ENCODE data around the gene AURKB. TPM values are rescaled to one million over a fixed set of nuclear protein-coding genes. Genes with fewer than 3 reads are reported as not detected.

AURKB gene
- total and polyA plus RNA-seq, 2 of the 13 experiments (the other 11 are each of a cell fraction or from before 2014, with no cell fraction given): 29.5 to 75.3 TPM

GRCh38 chr17:8176197-8176940, 34.0 kb downstream of the AURKB start, which contains the start of gene TMEM107 (continued):
- TF ChIP-seq DRAP1 (CRISPR knock-in tag; IDR thresholded peaks at IDR 0.05) (no peak), ZNF766 (CRISPR knock-in tag; IDR thresholded peaks at IDR 0.05; ENCODE audit: borderline replicate concordance) (peak; percentile 56; the same call in 1 of the 2 replicates), ZNF292 (CRISPR knock-in tag; IDR thresholded peaks at IDR 0.05; ENCODE audit: borderline replicate concordance, low read depth) (peak; percentile 49; the same call in 1 of the 2 replicates), SALL1 (CRISPR knock-in tag; IDR thresholded peaks at IDR 0.05) (peak; percentile 6; the same call in 1 of the 2 replicates), CHD2 (IDR thresholded peaks at IDR 0.05; ENCODE audit: low read depth, low read length) (peak; percentile 94), ARNT2 (CRISPR knock-in tag; IDR thresholded peaks at IDR 0.05; ENCODE audit: low read depth) (0 out of 2 replicates have a peak, but pooled peaks have one; percentile 16), ZNF572 (CRISPR knock-in tag; IDR thresholded peaks at IDR 0.05) (0 out of 2 replicates have a peak, but pooled peaks have one; percentile 21), ATF7-NPFF (CRISPR knock-in tag; IDR thresholded peaks at IDR 0.05; ENCODE audit: low read depth) (0 out of 2 replicates have a peak, but pooled peaks have one; percentile 25), RAD21 (CRISPR knock-in tag; IDR thresholded peaks at IDR 0.05) (0 out of 2 replicates have a peak, but pooled peaks have one; percentile 27), ZNF234 (CRISPR knock-in tag; conservative IDR thresholded peaks at IDR 0.05) (peak; percentile 57; the same call in 1 of the 2 replicates), BCL3 (CRISPR knock-in tag; IDR thresholded peaks at IDR 0.05) (peak; percentile 22; the same call in 1 of the 2 replicates), ZNF747 (CRISPR knock-in tag; IDR thresholded peaks at IDR 0.05; ENCODE audit: borderline replicate concordance) (0 out of 2 replicates have a peak, but pooled peaks have one; percentile 17), ZNF879 (CRISPR knock-in tag; IDR thresholded peaks at IDR 0.05) (0 out of 2 replicates have a peak, but pooled peaks have one; percentile 21), SOX13 (IDR thresholded peaks at IDR 0.05) (no peak), SOX13 (CRISPR knock-in tag; conservative IDR thresholded peaks at IDR 0.05 in 1 of 2, IDR thresholded peaks at IDR 0.05 in 1 of 2) (peak in 1 of 2 experiments; percentile 4; a peak in 2 of 4 replicates), ZSCAN21 (CRISPR knock-in tag; IDR thresholded peaks at IDR 0.05; ENCODE audit: borderline replicate concordance) (peak; percentile 86; the same call in 1 of the 2 replicates)
- TF ChIP-seq, protein P1, sequence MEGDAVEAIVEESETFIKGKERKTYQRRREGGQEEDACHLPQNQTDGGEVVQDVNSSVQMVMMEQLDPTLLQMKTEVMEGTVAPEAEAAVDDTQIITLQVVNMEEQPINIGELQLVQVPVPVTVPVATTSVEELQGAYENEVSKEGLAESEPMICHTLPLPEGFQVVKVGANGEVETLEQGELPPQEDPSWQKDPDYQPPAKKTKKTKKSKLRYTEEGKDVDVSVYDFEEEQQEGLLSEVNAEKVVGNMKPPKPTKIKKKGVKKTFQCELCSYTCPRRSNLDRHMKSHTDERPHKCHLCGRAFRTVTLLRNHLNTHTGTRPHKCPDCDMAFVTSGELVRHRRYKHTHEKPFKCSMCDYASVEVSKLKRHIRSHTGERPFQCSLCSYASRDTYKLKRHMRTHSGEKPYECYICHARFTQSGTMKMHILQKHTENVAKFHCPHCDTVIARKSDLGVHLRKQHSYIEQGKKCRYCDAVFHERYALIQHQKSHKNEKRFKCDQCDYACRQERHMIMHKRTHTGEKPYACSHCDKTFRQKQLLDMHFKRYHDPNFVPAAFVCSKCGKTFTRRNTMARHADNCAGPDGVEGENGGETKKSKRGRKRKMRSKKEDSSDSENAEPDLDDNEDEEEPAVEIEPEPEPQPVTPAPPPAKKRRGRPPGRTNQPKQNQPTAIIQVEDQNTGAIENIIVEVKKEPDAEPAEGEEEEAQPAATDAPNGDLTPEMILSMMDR (CRISPR knock-in tag; IDR thresholded peaks at IDR 0.05): peak; percentile 12; the same call in 1 of the 2 replicates
- TF ChIP-seq, protein P2, sequence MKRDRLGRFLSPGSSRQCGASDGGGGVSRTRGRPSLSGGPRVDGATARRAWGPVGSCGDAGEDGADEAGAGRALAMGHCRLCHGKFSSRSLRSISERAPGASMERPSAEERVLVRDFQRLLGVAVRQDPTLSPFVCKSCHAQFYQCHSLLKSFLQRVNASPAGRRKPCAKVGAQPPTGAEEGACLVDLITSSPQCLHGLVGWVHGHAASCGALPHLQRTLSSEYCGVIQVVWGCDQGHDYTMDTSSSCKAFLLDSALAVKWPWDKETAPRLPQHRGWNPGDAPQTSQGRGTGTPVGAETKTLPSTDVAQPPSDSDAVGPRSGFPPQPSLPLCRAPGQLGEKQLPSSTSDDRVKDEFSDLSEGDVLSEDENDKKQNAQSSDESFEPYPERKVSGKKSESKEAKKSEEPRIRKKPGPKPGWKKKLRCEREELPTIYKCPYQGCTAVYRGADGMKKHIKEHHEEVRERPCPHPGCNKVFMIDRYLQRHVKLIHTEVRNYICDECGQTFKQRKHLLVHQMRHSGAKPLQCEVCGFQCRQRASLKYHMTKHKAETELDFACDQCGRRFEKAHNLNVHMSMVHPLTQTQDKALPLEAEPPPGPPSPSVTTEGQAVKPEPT (CRISPR knock-in tag; IDR thresholded peaks at IDR 0.05; ENCODE audit: low read depth): peak; percentile 70; the same call in 1 of the 2 replicates
- TF ChIP-seq, protein P3, sequence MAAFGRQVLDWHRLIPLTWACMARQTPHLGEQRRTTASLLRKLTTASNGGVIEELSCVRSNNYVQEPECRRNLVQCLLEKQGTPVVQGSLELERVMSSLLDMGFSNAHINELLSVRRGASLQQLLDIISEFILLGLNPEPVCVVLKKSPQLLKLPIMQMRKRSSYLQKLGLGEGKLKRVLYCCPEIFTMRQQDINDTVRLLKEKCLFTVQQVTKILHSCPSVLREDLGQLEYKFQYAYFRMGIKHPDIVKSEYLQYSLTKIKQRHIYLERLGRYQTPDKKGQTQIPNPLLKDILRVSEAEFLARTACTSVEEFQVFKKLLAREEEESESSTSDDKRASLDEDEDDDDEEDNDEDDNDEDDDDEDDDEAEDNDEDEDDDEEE (CRISPR knock-in tag; IDR thresholded peaks at IDR 0.05): peak; percentile 56; the same call in 1 of the 2 replicates

Data from HepG2 (cell line).